GM12801 (cell line): Measurements from ENCODE around the gene KCNH5.

Experiments used
- CTCF ChIP-seq: IDR thresholded peaks from one replicate; pipeline ENCODE4 v1.5.1; 2011; ENCODE audit warnings: control low read depth; ENCODE audit not compliant: insufficient read length; ENCODE audit errors: extremely low read depth

Gene KCNH5

GRCh38 chr14:62667421-62667914, 377.8 kb downstream of the KCNH5 start:
- no peak for TF ChIP-seq CTCF

GRCh38 chr14:62665286-62665685, 380.0 kb downstream of the KCNH5 start:
- no peak for TF ChIP-seq CTCF

- no peak for TF ChIP-seq CTCF
Observed at GRCh38 chr14:62663456-62663821, 381.8 kb downstream of the KCNH5 start.

GRCh38 chr14:62662811-62663455, 382.3 kb downstream of the KCNH5 start:
- TF ChIP-seq CTCF, result no peak

- no peak for TF ChIP-seq CTCF
Observed at GRCh38 chr14:62661818-62662217, 383.4 kb downstream of the KCNH5 start.

- no peak for TF ChIP-seq CTCF
Observed at GRCh38 chr14:62658631-62659030, 386.6 kb downstream of the KCNH5 start.

GRCh38 chr14:62657376-62657775, 387.9 kb downstream of the KCNH5 start:
- TF ChIP-seq CTCF, result no peak
